ENCODE results near the gene VSTM1.

The VSTM1 gene, protein sequence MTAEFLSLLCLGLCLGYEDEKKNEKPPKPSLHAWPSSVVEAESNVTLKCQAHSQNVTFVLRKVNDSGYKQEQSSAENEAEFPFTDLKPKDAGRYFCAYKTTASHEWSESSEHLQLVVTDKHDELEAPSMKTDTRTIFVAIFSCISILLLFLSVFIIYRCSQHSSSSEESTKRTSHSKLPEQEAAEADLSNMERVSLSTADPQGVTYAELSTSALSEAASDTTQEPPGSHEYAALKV

DNA sequence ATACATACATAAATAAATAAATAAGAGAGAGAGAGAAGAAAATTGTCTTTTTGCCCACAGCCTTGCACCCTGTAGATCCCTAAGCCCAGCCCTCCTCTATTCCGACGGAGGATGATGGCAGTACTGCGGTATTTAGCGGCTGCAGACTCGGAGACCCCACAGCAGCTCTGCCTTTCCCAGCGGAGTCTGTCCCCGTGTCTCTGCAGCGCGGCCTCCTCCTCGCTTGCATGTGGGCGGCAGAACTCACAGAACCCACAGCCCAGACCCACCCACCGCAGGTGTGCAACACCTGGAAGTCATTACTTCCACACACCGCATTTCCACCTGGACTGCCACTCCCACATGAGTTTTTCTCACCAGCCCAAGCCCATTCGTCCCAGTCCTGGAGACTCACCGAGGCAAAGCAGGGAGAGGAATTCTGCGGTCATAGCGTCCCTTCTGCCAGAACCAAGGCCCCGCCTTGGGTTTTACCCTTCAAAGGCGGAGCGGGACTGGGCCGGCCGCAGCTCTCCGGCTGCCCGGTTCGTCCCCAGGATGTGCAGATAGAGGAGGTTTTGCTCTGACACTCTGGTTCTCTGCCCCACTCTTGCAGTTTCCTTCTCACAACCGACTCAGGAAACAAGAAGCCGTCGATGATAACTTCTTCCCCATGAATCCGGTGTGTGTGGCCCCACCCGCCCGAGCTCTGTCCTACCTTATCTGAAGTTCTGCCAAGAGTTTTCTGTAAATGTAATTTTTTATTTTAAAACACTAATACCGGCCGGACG lies at the start of gene VSTM1:
TSS of gene VSTM1 (minus strand) at position 548 of the 767 bp plus-strand sequence. CDS start at position 428, 120 bp downstream.
- H3K4me1 ChIP-seq (ENCODE audit: insufficient read depth, low read length) = no peaks in the 10 kb centered on the region
- TF ChIP-seq, protein P1, sequence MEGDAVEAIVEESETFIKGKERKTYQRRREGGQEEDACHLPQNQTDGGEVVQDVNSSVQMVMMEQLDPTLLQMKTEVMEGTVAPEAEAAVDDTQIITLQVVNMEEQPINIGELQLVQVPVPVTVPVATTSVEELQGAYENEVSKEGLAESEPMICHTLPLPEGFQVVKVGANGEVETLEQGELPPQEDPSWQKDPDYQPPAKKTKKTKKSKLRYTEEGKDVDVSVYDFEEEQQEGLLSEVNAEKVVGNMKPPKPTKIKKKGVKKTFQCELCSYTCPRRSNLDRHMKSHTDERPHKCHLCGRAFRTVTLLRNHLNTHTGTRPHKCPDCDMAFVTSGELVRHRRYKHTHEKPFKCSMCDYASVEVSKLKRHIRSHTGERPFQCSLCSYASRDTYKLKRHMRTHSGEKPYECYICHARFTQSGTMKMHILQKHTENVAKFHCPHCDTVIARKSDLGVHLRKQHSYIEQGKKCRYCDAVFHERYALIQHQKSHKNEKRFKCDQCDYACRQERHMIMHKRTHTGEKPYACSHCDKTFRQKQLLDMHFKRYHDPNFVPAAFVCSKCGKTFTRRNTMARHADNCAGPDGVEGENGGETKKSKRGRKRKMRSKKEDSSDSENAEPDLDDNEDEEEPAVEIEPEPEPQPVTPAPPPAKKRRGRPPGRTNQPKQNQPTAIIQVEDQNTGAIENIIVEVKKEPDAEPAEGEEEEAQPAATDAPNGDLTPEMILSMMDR (IDR thresholded peaks at IDR 0.05; ENCODE audit: borderline replicate concordance, extremely low read depth, low read length, poor library complexity, severe bottlenecking) = no peak
- no peak for TF ChIP-seq EZH2 (IDR thresholded peaks at IDR 0.05; ENCODE audit: borderline replicate concordance, low read depth, low read length, severe bottlenecking)
- no peak within 1 kb of the TSS for H2AFZ ChIP-seq (ENCODE audit: low read depth, low read length)
- no peak within 1 kb of the TSS for H3K9ac ChIP-seq (ENCODE audit: low read depth, low read length)
- no peaks in the 10 kb centered on the region for H3K36me3 ChIP-seq (ENCODE audit: insufficient read depth, low read length)
- DNase-seq (no peak), ATAC-seq (ENCODE audit: insufficient read depth, low read depth) (no peak)
- H3K27me3 ChIP-seq (ENCODE audit: insufficient read depth, low read length, poor library complexity) = no peaks in the 10 kb centered on the region
- no peaks in the 10 kb centered on the region for H4K20me1 ChIP-seq (ENCODE audit: insufficient read depth, low read length)
- no peak within 1 kb of the TSS for H3K4me3 ChIP-seq (ENCODE audit: low read depth in 1 of 2, low read length in 2 of 2)
- H3K27ac ChIP-seq (ENCODE audit: low read length) = no peak within 1 kb of the TSS
- H3K4me2 ChIP-seq (ENCODE audit: insufficient read depth, low read length) = no peak within 1 kb of the TSS
- no peaks in the 10 kb centered on the region for H3K79me2 ChIP-seq (ENCODE audit: insufficient read depth, low read length)
- H3K9me3 ChIP-seq (ENCODE audit: insufficient read depth, low read length, severe bottlenecking) = no peaks in the 10 kb centered on the region

DNA sequence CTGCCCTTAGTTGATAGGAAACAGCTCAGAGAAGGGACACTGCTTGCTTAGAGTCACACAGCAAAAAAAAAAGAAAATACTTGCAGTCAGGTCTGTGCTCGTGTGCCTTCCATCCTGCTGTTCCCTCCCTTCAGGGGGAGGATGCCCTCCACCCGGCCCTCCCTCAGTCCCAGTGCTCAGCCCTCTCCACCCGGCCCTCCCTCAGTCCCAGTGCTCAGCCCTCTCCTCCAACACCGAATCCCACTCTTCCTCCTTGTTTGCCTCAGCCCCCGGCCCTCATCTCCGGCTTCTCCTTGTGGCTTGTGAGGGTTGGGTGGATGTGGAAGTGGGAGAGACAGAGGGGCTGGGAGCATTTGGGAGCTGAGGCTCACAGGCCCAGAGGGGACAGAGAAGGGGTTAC lies 46.0 kb upstream of the VSTM1 start:
- Histone ChIP-seq H3K27me3 (ENCODE audit: insufficient read depth, low read length, poor library complexity) (no peaks in the 10 kb centered on the region), H3K27ac (ENCODE audit: low read length) (no peak overlapping the region), H2AFZ (ENCODE audit: low read depth, low read length) (no peak overlapping the region), H3K4me3 (ENCODE audit: low read depth in 1 of 2, low read length in 2 of 2) (no peak overlapping the region), H3K9me3 (ENCODE audit: insufficient read depth, low read length, severe bottlenecking) (no peaks in the 10 kb centered on the region), H3K4me2 (ENCODE audit: insufficient read depth, low read length) (no peak overlapping the region), H3K4me1 (ENCODE audit: insufficient read depth, low read length) (peaks cover 19% of the 10 kb centered on the region), H3K36me3 (ENCODE audit: insufficient read depth, low read length) (peaks cover 77% of the 10 kb centered on the region), H3K9ac (ENCODE audit: low read depth, low read length) (no peak overlapping the region), H4K20me1 (ENCODE audit: insufficient read depth, low read length) (peaks cover 42% of the 10 kb centered on the region), H3K79me2 (ENCODE audit: insufficient read depth, low read length) (peaks cover 74% of the 10 kb centered on the region)
- ATAC-seq (ENCODE audit: insufficient read depth, low read depth) (no peak), DNase-seq (no peak)
- TF ChIP-seq, protein P1 (IDR thresholded peaks at IDR 0.05; ENCODE audit: borderline replicate concordance, extremely low read depth, low read length, poor library complexity, severe bottlenecking) = no peak
- no peak for TF ChIP-seq EZH2 (IDR thresholded peaks at IDR 0.05; ENCODE audit: borderline replicate concordance, low read depth, low read length, severe bottlenecking)

DNA sequence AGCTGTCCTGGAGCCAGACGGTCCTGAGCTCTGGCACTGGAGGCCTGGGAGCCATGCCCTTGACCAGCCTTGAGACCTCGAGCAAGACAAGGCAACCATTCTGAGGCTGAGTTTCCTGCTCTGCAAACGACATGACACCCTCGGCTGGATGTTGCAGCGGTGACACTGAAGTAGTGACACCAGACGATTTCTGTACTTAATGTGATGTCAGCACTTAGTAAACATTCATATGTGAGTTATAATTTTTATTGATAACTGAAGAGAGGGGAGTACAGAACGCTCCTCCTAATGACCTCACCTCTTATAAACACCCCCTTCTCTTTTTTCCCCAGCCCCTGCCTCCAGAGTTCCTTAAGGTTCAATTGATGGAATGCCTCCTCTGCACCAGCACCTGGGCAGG lies 44.8 kb upstream of the VSTM1 start:
- DNase-seq (no peak), ATAC-seq (ENCODE audit: insufficient read depth, low read depth) (no peak)
- H3K79me2 ChIP-seq (ENCODE audit: insufficient read depth, low read length) = peaks cover 73% of the 10 kb centered on the region
- H4K20me1 ChIP-seq (ENCODE audit: insufficient read depth, low read length) = peaks cover 31% of the 10 kb centered on the region
- no peak overlapping the region for H3K4me2 ChIP-seq (ENCODE audit: insufficient read depth, low read length)
- H3K4me1 ChIP-seq (ENCODE audit: insufficient read depth, low read length) = peaks cover 22% of the 10 kb centered on the region
- no peak overlapping the region for H3K4me3 ChIP-seq (ENCODE audit: low read depth in 1 of 2, low read length in 2 of 2)
- H3K36me3 ChIP-seq (ENCODE audit: insufficient read depth, low read length) = peaks cover 71% of the 10 kb centered on the region
- H3K27me3 ChIP-seq (ENCODE audit: insufficient read depth, low read length, poor library complexity) = no peaks in the 10 kb centered on the region
- H3K9me3 ChIP-seq (ENCODE audit: insufficient read depth, low read length, severe bottlenecking) = no peaks in the 10 kb centered on the region
- H3K27ac ChIP-seq (ENCODE audit: low read length) = no peak overlapping the region
- TF ChIP-seq EZH2 (IDR thresholded peaks at IDR 0.05; ENCODE audit: borderline replicate concordance, low read depth, low read length, severe bottlenecking) = no peak
- TF ChIP-seq, protein P1 (IDR thresholded peaks at IDR 0.05; ENCODE audit: borderline replicate concordance, extremely low read depth, low read length, poor library complexity, severe bottlenecking) = no peak
- H3K9ac ChIP-seq (ENCODE audit: low read depth, low read length) = no peak overlapping the region
- H2AFZ ChIP-seq (ENCODE audit: low read depth, low read length) = no peak overlapping the region

Data from DND-41 (cell line).